ENCODE measurements around the gene ZNF333. TPM values are rescaled to one million over a fixed set of nuclear protein-coding genes. Genes with fewer than 3 reads are reported as not detected.

Gene ZNF333
- total RNA-seq, 1 donor from 2014 or later: 23.0 TPM

- TF ChIP-seq CTCF (IDR thresholded peaks at IDR 0.05): no peak
- Mint-ChIP-seq H3K27ac (ENCODE audit: unreplicated experiment) (no peak overlapping the region), H3K4me3 (ENCODE audit: unreplicated experiment) (no peak overlapping the region), H3K36me3 (ENCODE audit: unreplicated experiment) (no peaks in the 10 kb centered on the region), H3K9me3 (ENCODE audit: unreplicated experiment) (no peaks in the 10 kb centered on the region), H3K4me1 (ENCODE audit: unreplicated experiment) (no peaks in the 10 kb centered on the region), H3K27me3 (ENCODE audit: unreplicated experiment) (peaks cover 15% of the 10 kb centered on the region)
- no peak for DNase-seq (ENCODE audit: extremely low spot score, unreplicated experiment)
Observed at GRCh38 chr19:14677464-14677863, 12.4 kb upstream of the ZNF333 start.

- TF ChIP-seq CTCF (IDR thresholded peaks at IDR 0.05): no peak
- peaks cover 12% of the 10 kb centered on the region for H3K27me3 Mint-ChIP-seq (ENCODE audit: unreplicated experiment)
- no peak for DNase-seq (ENCODE audit: extremely low spot score, unreplicated experiment)
- H3K4me1 Mint-ChIP-seq (ENCODE audit: unreplicated experiment): no peaks in the 10 kb centered on the region
- H3K9me3 Mint-ChIP-seq (ENCODE audit: unreplicated experiment): no peaks in the 10 kb centered on the region
- no peaks in the 10 kb centered on the region for H3K36me3 Mint-ChIP-seq (ENCODE audit: unreplicated experiment)
- no peak overlapping the region for H3K27ac Mint-ChIP-seq (ENCODE audit: unreplicated experiment)
- H3K4me3 Mint-ChIP-seq (ENCODE audit: unreplicated experiment): no peak overlapping the region
Observed at GRCh38 chr19:14678199-14678598, 11.6 kb upstream of the ZNF333 start.

GRCh38 chr19:14682084-14682483, 7.8 kb upstream of the ZNF333 start:
- DNase-seq (ENCODE audit: extremely low spot score, unreplicated experiment): no peak
- peaks cover 13% of the 10 kb centered on the region for H3K27me3 Mint-ChIP-seq (ENCODE audit: unreplicated experiment)
- TF ChIP-seq CTCF (IDR thresholded peaks at IDR 0.05): no peak
- H3K4me1 Mint-ChIP-seq (ENCODE audit: unreplicated experiment): no peaks in the 10 kb centered on the region
- H3K36me3 Mint-ChIP-seq (ENCODE audit: unreplicated experiment): no peaks in the 10 kb centered on the region
- no peaks in the 10 kb centered on the region for H3K9me3 Mint-ChIP-seq (ENCODE audit: unreplicated experiment)
- H3K27ac Mint-ChIP-seq (ENCODE audit: unreplicated experiment): no peak overlapping the region
- H3K4me3 Mint-ChIP-seq (ENCODE audit: unreplicated experiment): no peak overlapping the region

- Mint-ChIP-seq H3K27me3 (ENCODE audit: unreplicated experiment) (peaks cover 13% of the 10 kb centered on the region), H3K4me3 (ENCODE audit: unreplicated experiment) (no peak overlapping the region), H3K27ac (ENCODE audit: unreplicated experiment) (no peak overlapping the region), H3K9me3 (ENCODE audit: unreplicated experiment) (no peaks in the 10 kb centered on the region), H3K4me1 (ENCODE audit: unreplicated experiment) (no peaks in the 10 kb centered on the region), H3K36me3 (ENCODE audit: unreplicated experiment) (no peaks in the 10 kb centered on the region)
- no peak for DNase-seq (ENCODE audit: extremely low spot score, unreplicated experiment)
- no peak for TF ChIP-seq CTCF (IDR thresholded peaks at IDR 0.05)
Observed at GRCh38 chr19:14683439-14683838, 6.4 kb upstream of the ZNF333 start.

- no peaks in the 10 kb centered on the region for H3K36me3 Mint-ChIP-seq (ENCODE audit: unreplicated experiment)
- H3K4me1 Mint-ChIP-seq (ENCODE audit: unreplicated experiment): peaks cover 13% of the 10 kb centered on the region
- H3K9me3 Mint-ChIP-seq (ENCODE audit: unreplicated experiment): no peaks in the 10 kb centered on the region
- H3K27ac Mint-ChIP-seq (ENCODE audit: unreplicated experiment): no peak overlapping the region
- peak; percentile 48 for TF ChIP-seq CTCF (IDR thresholded peaks at IDR 0.05)
- H3K27me3 Mint-ChIP-seq (ENCODE audit: unreplicated experiment): peaks cover 13% of the 10 kb centered on the region
- no peak for DNase-seq (ENCODE audit: extremely low spot score, unreplicated experiment)
- no peak overlapping the region for H3K4me3 Mint-ChIP-seq (ENCODE audit: unreplicated experiment)
Observed at GRCh38 chr19:14686411-14686810, 3.4 kb upstream of the ZNF333 start.

All from osteocyte (in vitro differentiated cells).